GM19238 (cell line): ENCODE data around the gene DOK1.

ENCODE experiments used
- DNase-seq: peaks from one replicate; pipeline ENCODE4 v3.0.0; 2011; ENCODE audit warnings: low spot score; ENCODE audit not compliant: insufficient read length

DOK1 gene

GRCh38 chr2:74553892-74554819 is at the start of gene DOK1, which contains the start of gene LOXL3:
TSS of gene DOK1 (plus strand) at chr2:74554720. CDS start at chr2:74554755, 35 bp downstream.
TSS of gene LOXL3 (minus strand) at chr2:74553942. CDS start at chr2:74552634, 1,308 bp downstream.
- peak; percentile 87 for DNase-seq

GRCh38 chr2:74505448-74506246 is 48.9 kb upstream of the DOK1 start:
- DNase-seq, result no peak

DNA sequence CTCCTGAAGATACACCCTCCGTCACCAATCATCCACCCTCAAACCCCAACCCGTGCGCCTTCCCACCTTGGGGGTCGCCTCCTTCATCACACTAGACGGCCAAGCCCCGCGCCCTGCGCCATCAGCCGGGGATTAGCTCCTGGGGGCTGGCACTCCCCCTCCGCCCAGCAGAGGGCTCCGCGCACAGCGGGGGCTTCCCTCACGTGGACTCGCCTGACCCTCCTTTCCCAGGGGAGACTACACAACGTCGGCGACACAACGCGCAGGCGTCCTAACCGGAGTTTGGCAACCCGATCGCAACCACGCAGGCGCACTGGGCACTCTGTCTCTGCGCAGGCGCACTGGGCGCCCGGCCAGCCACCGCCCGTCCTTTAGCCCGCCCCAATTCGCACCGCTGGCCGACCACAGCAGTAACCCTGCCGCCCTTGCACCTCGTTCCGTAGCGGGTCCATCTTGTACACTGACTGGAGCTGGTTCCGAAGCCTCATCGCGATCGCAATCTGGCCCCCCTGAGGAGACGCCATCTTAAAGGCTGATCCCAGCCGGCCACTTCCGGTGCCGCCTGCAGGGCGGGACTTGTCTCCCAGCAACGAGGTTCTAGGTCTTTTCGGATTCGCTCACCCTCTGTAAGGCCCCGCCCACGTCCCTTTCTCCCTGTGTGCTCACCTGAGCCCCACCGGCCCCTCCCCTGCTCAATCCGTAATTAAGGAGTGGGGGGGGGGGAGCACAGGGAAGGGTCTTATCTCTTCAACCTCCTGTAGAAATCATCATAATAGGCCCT is 47.2 kb upstream of the DOK1 start, which contains the start of gene PCGF1:
Gene PCGF1 (minus strand): TSS at position 551 of the 781 bp plus-strand sequence. CDS start 27 bp downstream, at position 524.
- DNase-seq, result peak; percentile 98

DNA sequence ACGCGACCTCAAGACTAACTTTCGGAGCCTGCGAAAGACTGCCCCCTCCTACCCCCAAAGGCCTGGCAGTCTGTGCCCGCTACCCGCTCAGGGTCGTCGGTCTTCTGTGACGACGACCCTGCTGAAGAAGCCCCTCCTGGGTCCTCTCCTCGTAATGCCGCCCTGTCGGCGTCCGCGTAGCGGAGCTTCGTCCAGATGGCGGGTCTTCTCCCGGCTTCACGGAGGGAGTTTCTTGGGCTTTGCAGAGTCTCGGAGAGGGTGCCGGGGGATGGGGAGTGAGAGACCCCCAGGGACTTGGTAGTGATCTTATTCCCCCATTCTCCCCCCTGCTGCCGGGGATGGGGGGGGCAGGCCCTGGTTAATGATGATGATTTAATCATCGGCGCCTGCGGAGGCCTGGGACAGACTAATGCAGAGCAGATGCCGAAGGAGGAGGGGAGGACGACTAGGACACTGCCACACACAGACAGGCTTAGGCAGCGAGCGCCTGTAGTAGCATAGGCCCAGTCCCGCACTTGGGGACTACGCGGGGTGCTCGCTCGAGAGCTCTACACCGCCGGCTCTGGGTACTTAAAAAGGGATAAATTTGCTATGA is 46.5 kb upstream of the DOK1 start:
- no peak for DNase-seq

GRCh38 chr2:74510272-74510671 is 44.2 kb upstream of the DOK1 start:
- no peak for DNase-seq

GRCh38 chr2:74511104-74511989 is 43.2 kb upstream of the DOK1 start:
- DNase-seq, result no peak

GRCh38 chr2:74512744-74513604 is 41.5 kb upstream of the DOK1 start:
- no peak for DNase-seq

DNA sequence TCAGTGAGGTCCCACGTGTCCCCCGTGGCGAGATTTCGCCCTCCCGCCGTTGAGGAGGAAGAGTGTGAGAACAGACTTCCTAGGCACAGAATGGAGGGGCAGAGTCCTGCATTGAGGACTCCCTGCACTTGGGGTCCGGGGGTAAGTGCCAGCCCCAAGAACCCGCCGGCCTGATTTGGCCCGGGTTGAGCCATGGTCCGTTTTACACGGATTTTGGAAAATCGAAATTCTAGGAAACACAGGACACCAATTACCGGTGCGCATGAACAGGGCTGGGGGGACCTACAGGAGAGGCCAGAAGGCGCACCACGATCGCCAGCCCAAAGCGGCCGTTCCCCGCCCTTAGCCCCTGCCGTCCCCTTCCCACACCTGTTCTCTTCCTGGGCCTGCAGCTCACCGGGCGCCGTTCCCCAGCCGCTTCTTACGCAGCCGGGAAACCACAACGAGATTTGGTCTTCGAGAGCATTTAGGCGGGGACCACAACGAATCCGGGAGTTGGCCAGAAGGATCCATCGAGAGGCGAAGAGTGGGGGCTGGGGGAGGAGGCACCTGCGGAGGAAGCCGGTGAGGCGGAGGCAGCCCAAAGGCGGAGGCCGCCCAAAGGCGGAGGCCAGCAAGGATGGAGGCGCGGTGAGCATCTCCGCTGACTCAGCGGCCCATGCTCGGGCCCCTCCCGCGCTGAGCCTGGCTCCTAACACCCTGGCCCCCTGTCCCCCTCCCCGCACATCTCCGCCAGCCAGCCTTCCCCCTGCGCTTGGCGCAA is 40.7 kb upstream of the DOK1 start:
- DNase-seq, result no peak

- no peak for DNase-seq
These were observed 39.9 kb upstream of the DOK1 start, which contains the start of gene TLX2 for GRCh38 chr2:74514368-74515270. TSS of gene TLX2 (plus strand) at chr2:74514450. CDS start at chr2:74514807, 357 bp downstream.

GRCh38 chr2:74515271-74515980 is 39.1 kb upstream of the DOK1 start:
- DNase-seq, result no peak

- DNase-seq, result peak; percentile 91
These were observed 38.4 kb upstream of the DOK1 start for GRCh38 chr2:74515981-74516633.

DNA sequence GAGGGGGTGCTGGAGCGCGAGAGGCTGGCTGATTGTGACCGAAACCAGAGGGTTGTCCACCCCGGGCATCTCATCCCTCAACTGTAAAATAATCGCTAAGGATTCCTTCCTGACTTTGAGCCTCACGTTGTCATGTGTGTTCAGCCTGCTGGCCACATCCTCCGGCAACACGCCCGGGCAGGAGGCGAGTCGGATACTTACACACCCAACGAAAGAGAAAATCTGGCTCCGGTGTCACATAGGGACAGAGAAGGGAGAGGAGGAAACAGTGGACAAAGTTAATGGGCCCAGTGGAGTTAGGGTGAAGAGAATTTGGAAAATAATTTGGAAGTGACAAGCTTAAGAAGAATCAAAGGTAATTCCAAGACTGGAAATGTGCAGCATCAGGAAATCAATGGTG is 37.9 kb upstream of the DOK1 start:
- DNase-seq, result no peak

DNA sequence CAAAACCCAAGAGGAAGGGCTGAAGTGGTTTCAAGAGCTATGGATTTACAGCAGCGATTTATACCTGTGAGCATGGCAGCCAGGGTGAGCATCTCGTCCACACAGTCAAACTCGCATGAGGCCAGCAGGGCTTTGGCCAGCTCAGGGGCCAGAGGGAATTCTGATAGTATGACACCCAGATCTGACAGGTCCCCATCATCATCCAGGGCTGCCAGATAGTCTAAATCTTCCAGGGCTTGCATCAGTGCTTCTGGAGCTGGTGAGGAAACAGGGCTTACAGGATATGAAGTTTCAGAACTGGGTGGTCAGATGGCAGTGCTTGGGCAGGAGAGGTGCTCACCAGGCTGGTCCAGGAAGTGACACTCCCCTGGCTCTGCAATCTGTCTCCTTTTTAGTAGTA is 32.0 kb upstream of the DOK1 start:
- DNase-seq, result no peak

DNA sequence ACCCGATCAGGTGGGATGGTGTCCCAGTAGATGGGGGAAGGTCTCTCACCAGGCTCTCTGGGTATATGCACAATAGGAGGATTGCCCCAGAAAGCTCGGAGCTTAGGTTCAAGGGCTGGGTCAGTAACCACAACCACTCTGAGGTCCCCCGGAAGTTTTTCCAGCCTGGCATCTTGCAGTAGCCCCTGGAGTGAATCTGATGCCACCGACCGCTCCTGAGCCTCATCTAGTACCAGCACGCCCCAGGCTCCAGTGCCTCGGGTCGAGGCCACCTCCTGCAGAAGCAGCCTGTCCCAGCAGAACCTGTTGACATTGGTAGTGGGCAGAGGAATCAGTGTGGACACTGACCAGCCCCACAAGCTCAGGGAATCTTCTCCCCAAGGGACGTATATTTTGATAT is 30.5 kb upstream of the DOK1 start:
- DNase-seq, result no peak

GRCh38 chr2:74524955-74525716 is 29.4 kb upstream of the DOK1 start:
- no peak for DNase-seq
